Smooth muscle cell of the pulmonary artery (primary cell): ENCODE measurements around the gene SLC4A2. TPM values are rescaled to one million over a fixed set of nuclear protein-coding genes. Genes with fewer than 3 reads are reported as not detected.

Experiments used
- total RNA-seq: library from RNA; depleted of rRNA; stranded (reverse); fragments of >200 nt; gene quantifications from 2 replicates; pipeline ENCODE4 v1.2.3, GENCODE V29; 2014

The SLC4A2 gene, protein sequence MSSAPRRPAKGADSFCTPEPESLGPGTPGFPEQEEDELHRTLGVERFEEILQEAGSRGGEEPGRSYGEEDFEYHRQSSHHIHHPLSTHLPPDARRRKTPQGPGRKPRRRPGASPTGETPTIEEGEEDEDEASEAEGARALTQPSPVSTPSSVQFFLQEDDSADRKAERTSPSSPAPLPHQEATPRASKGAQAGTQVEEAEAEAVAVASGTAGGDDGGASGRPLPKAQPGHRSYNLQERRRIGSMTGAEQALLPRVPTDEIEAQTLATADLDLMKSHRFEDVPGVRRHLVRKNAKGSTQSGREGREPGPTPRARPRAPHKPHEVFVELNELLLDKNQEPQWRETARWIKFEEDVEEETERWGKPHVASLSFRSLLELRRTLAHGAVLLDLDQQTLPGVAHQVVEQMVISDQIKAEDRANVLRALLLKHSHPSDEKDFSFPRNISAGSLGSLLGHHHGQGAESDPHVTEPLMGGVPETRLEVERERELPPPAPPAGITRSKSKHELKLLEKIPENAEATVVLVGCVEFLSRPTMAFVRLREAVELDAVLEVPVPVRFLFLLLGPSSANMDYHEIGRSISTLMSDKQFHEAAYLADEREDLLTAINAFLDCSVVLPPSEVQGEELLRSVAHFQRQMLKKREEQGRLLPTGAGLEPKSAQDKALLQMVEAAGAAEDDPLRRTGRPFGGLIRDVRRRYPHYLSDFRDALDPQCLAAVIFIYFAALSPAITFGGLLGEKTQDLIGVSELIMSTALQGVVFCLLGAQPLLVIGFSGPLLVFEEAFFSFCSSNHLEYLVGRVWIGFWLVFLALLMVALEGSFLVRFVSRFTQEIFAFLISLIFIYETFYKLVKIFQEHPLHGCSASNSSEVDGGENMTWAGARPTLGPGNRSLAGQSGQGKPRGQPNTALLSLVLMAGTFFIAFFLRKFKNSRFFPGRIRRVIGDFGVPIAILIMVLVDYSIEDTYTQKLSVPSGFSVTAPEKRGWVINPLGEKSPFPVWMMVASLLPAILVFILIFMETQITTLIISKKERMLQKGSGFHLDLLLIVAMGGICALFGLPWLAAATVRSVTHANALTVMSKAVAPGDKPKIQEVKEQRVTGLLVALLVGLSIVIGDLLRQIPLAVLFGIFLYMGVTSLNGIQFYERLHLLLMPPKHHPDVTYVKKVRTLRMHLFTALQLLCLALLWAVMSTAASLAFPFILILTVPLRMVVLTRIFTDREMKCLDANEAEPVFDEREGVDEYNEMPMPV
- total RNA-seq, result 88.2 and 137 TPM in 2 replicates

DNA sequence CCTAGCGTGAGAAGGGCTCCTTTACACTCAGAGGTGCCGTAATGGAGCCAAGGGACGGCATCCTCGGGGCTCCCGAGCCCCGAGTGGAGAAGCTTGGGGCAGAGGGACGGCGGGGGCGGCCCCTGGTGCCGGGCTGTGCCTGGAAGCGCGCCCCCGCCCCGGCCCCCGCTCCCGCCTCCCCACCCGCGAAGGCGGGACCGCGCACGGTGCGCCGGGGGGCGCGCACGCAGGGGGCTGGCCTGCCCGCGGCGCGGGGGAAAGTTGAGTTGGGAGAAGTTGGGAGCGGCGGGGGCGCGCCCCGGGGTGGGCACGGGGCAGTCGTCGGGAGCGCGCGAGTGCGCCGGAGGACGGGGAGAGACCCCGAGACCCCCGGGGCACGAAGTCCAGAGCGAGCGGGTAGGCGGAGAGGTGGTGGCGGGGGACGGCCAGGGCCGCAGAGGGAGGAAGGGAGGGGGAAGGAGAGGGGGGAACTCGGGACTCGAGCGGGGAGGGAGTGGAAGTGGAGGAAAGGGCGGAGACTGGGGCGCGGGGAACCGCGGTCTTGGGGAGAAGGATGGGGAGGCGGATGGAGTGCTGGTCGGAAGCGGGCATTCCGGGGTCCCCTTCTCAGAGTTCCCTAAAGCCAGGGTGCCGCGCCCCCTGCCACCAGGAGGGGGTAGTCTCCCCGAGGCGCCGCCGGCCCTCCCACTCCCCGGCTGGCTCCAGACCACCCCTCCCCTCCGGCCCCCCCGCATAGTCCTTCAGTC is at the start of gene SLC4A2:
TSS of gene SLC4A2 (plus strand) at position 223 of the 746 bp plus-strand sequence. CDS start 2,399 bp downstream, outside the sequence.

DNA sequence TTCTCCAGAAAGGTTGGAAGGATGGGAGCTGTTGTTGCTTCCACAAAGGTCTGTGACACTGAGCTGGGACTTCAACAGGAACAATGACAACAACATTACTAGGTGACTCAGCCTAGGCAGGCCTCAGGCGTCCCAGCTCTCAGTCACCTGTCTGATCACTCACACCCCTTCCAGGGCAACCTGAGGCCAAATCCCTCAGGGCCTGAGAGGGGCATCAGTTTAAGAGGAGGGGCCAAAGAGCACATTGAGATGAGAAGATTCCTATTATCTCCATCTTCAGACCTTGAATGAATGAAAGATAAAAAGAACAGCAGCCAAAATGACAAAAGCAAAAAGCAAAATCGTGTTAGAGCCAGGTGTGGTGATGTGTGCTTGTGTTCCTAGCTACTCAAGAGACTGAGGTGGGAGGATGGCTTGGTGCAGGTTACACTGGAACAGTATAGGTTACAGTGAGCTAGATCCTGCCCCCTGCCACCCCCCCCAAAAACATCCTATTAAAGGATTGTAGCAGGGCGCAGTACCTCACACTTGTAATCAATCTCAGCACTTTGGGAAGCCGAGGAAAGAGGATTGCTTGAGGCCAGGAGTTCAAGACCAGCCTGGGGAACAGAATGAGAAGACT is 34.8 kb upstream of the SLC4A2 start, which contains the start of gene ATG9B:
TSS of gene ATG9B (minus strand) at position 60 of the 622 bp plus-strand sequence. CDS start 71 bp downstream, outside the sequence.

DNA sequence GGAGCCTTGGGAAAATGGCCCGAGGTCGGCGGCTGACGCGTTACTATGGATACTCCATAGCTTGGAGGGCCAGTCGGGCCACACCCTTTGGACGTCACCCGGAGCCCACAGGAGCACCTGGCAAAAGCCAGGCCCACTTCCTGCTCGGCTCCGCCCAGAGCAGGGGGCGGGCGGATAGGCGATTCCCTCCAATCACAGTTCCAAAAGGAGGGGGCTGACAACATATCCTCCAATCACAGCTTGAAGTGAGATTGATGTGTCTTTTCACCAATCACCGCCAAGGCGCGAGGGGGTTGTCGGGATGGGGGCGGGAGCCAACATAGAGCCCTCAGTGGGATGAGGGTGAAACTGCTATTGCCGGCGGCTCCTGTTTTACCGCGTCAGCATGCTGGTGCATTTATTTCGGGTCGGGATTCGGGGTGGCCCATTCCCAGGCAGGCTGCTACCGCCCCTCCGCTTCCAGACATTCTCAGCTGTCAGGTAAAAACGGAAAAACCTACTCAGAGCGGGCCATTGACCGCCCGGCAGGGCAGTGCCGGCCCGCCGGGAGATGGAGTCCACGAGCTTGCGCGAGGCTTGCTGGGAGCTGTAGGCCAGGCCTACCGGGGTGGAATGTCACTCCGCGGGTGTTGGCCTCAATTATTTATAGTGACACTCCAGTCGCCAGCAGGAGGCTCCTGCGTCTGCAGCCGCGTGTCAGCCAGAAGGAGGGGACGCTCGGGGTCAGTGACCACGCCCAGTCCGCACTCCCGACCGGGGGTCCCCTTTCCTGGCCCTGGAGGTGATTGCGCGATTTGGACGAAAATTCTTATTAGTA is 31.1 kb upstream of the SLC4A2 start, which contains the start of gene ABCB8:
TSS of gene ABCB8 (plus strand) at position 320 of the 817 bp plus-strand sequence. CDS start at position 386, 66 bp downstream.

DNA sequence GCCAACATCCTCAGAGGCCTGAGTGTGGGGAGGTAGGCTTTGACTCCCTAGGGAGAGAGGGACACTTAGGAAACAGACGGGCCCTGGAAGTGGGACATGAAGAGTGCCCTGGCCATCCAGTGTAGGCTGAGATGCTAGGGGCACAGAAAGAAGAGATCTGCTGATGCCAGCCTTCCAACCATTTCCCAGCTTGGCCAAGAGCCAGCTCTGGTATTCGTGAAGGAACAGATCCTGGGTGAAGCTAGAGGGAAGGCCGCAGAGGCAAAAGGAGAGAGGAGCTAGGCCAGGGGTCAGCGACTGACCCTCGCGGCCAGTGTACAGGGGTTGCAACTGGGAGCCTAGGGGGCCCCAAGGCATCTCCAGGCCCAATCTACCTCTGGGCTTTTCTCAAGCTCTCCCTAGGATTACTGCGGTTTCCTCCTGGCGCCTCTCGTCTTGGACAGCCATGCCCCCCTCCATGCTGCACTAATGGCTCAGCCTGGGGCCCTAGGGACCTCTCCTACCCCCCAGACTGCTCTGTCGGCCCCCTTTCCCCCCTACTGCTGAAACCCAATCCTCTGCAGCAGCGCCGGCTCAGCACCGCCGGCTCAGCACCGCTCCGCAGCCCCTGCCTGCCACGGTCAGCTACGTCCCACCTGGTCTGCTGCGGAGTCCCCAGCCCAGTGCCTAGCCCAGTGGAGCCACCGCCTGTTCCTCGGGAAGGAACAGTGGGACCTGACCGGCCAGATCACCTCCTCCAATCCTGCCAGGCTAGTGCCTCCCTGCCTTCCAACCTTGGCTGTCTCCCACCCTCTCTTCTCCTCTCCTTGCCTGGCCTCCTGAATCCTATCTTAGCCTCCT is 11.2 kb upstream of the SLC4A2 start, which contains the start of gene ASIC3:
TSS of gene ASIC3 (plus strand) at position 556 of the 840 bp plus-strand sequence. CDS start 355 bp downstream, outside the sequence.

DNA sequence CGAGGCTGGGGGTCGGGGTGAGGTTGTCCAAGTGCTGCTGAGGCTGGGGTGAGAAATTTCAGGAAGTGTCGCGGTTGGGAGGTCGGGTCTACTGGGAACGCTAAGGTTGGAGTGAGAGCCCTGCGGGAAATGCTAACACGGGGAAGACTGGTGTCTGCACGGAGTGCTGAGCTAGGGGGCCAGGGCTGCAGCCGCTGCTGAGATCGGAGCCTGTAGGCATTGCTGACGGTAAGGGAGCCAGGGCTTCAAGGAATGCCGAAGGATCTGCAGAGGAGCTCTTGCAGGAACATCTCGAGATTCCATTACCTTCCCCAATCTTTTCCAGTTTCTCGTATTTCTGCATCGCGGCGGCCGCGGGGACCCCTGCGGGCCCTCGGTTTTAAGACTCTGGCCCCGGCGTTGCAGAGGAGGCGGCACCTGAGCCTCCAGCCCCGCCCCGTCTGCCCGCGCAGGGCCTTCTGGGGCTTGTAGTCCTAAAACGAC is 1.8 kb upstream of the SLC4A2 start, which contains the start of gene CDK5:
TSS of gene CDK5 (minus strand) at position 392 of the 483 bp plus-strand sequence. CDS start at position 343, 49 bp downstream.

DNA sequence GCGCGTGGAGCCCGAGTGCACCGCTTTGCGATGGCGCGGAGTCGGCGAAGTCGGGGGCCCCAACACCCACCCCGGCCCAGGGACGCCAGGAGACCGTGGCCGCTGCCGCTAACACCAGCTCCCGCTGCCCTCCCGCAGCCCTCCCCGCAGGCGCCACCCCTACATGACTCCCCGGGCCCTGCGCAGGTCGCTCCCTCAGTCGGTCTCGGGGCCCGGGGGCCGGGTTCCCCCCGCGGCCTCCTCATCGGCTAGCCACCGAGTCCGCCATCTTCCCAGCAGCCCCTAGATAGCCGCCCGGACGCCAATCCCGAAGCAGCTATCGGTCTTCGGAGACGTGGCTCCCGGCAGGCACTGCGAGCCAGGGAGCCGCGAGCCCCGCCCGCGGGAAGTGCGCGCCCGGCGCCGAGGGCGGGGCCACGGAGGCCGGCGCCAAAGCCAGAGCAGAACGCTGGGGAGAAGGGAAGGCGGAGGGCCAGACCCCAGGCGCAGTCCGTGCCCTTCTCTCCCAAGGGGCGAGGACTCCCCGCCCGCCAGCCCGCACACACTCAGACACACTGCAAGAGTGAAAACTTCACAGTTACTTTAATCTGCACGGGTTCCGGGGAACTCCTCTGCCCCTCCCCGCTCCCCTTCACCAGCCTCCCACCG is 21.3 kb downstream of the SLC4A2 start, which contains the start of gene FASTK:
TSS of gene FASTK (minus strand) at position 288 of the 648 bp plus-strand sequence. CDS start at position 245, 43 bp downstream.

DNA sequence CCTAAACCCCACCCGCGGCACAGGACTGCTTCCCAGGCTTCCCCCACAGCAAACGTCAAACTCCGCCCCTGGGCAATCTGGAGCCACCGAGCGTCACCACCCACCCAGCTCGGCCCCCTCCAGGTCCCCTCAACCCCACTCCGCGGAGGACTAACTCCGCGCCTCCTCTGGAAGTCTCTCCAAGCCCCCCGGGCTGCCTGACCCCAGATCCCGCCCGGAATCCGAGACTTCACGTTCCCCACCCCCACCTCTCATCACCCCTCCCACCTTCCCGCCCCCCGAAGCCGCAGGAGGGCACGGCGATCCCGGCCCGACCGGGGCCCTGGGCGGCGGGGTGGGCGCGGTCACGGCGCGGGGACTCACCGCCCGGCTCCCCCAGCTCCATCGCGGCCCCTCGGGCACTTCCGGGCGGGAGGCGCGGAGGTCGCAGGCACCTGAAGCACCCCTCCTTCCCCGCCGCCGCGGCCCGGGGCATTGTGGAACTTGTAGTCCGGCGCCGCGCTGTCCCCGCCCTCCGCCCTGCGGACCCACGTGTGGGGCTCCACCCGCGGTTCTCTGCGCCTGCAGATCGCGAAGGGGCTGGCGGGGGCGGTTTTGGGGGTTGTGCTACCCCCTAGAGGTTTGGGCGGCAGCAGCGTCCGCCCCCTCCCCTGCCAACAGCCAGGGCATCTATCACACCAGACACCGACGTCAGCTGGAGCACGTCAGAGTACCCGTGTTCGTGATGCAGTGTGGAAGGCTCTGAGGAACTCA is 23.9 kb downstream of the SLC4A2 start, which contains the start of gene TMUB1:
TSS of gene TMUB1 (minus strand) at position 423 of the 753 bp plus-strand sequence. CDS start 930 bp downstream, outside the sequence.

DNA sequence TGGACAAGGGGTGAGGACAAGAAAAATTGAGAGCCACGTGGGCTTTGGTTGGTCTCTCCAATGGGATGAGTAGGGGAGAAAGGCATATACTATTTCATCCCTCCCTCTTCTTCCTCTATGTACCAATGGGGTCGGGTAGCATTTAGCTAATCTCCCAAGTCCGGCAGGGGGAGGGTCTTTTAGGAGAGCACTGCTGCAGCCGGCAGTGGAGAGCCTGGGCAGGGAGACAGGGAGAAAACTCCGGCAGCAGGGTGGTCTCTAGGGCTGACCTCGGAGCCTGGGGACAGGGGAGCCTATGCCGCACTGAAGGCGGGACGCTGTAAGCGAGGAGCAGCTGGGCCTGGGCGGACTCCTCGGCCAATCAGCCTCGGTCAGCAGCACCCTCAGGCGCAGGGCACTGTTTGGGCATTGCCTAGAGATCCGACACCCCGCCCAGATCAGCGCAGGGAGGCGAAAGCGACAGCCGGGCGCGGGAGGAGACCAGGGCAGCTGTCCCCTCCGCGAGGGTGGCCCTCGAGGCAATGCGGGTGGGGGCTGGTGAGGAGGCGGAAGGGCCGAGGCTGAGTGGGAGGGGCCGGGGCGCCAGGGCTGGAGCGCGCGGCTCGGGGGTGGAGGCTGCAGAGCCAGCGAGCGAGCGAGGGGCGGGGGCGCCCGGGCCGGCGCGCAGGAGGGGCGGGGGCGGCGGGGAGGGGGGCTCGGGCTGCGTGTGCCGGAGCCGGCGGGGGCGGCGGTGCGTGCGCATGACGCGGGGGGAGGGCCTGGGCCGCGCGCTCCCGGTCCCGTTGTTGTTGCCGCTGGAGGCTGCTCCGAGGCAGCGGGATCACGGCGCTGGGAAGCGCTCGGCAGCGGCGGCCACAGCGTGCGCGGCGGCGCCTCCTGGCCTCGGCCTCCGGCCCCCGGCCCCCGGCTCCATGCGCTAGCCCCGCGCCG is 26.6 kb downstream of the SLC4A2 start, which contains the start of gene AGAP3:
TSS of gene AGAP3 (plus strand) at position 785 of the 930 bp plus-strand sequence. CDS start 267 bp downstream, outside the sequence.

Other genes with a start within 250 kb of the SLC4A2 start
- gene AOC1, start 207.1 kb upstream of the SLC4A2 start, total RNA-seq, result not detected in 2 replicates
- 0.13 and 0.79 TPM in 2 replicates for gene KCNH2, start 81.3 kb upstream of the SLC4A2 start, total RNA-seq
- 0.17 and 0.33 TPM in 2 replicates for gene NOS3, start 68.6 kb upstream of the SLC4A2 start, total RNA-seq
- gene ATG9B, start 35.1 kb upstream of the SLC4A2 start, total RNA-seq, result 0.98 and 1.2 TPM in 2 replicates
- 34.2 and 37.6 TPM in 2 replicates for gene ABCB8, start 31.1 kb upstream of the SLC4A2 start, total RNA-seq
- gene ASIC3, start 11.1 kb upstream of the SLC4A2 start, total RNA-seq, result 0.26 TPM in 2 replicates
- gene CDK5, start 1.7 kb upstream of the SLC4A2 start, total RNA-seq, result 17.9 and 18.8 TPM in 2 replicates
- gene FASTK, start 21.2 kb downstream of the SLC4A2 start, total RNA-seq, result 75.0 and 92.8 TPM in 2 replicates
- 25.5 and 26.2 TPM in 2 replicates for gene TMUB1, start 23.9 kb downstream of the SLC4A2 start, total RNA-seq
- 31.9 and 61.6 TPM in 2 replicates for gene AGAP3, start 26.9 kb downstream of the SLC4A2 start, total RNA-seq
- not detected in 2 replicates for gene GBX1, start 108.1 kb downstream of the SLC4A2 start, total RNA-seq
- gene ASB10, start 127.7 kb downstream of the SLC4A2 start, total RNA-seq, result not detected in 2 replicates
- gene H2BK1, start 150.9 kb downstream of the SLC4A2 start, total RNA-seq, result not detected in 2 replicates
- gene ABCF2, start 167.6 kb downstream of the SLC4A2 start, total RNA-seq, result 40.4 and 54.2 TPM in 2 replicates
- 123 and 204 TPM in 2 replicates for gene CHPF2, start 172.9 kb downstream of the SLC4A2 start, total RNA-seq
- 37.1 and 38.7 TPM in 2 replicates for gene SMARCD3, start 189.1 kb downstream of the SLC4A2 start, total RNA-seq